GM18498 (cell line): Measurements from ENCODE around the gene BTF3L4.
"Not testable (repeated sequence)": the region's sequence is repeated elsewhere in the genome, so short reads cannot be mapped to it uniquely, and the experiment has no call there.

Source experiments
- ATAC-seq: cut with Tn5 transposase; IDR thresholded peaks from one replicate; pipeline ENCODE4 v1.9.1; 2021; ENCODE audit warnings: mild to moderate bottlenecking, moderate library complexity; ENCODE audit not compliant: unreplicated experiment

Gene BTF3L4

GRCh38 chr1:52055066-52055865 is 829 bp upstream of the BTF3L4 start, which contains the start of gene TXNDC12:
Gene TXNDC12, minus strand, starts transcription at chr1:52055191. Its CDS starts 95 bp downstream, at chr1:52055096.
- peak; percentile 45 for ATAC-seq

DNA sequence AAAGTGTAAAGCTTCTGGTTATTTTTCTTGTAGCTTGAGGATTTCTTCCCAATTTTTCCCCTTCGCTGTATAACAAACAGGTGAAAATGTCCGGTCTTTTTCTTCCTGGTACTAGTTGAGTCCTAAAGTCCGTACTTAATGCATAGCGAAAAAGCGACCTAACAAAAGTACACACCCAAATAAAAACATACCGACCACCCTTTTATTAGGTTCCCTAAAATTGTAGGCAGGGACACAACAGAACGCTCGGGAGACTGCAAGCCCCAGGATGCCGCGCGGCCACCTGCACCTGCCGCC is 281 bp upstream of the BTF3L4 start:
- ATAC-seq: no peak

GRCh38 chr1:52056937-52057231 is 789 bp downstream of the BTF3L4 start:
- no peak for ATAC-seq

- no peak for ATAC-seq
Observed at GRCh38 chr1:52057255-52057654, 1.2 kb downstream of the BTF3L4 start.

DNA sequence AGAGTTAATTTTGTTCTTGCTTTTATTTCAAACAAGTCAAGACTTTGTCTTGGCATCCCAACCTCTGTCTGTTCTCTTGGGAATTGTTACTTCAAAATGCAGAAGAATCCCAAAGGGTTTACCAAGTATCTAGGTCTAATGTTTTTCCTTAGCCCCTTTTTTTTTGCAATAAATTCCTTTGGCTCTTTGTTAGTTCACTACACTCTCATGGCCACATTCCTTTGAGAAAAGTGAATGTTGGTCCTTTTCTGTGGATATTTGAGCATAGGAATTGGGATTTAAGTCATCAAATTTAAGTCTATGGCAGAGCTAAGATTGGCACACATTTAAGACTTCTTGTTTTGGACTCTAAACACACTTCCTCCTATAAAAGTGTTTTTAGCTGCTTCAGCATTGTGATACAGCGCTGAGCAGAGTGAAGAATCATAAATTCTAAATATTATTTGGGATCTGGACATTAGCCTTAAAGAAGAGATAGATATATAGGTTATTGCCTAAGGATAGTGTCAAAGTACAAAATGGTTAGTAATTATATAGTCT is 1.9 kb downstream of the BTF3L4 start:
- ATAC-seq: no peak

GRCh38 chr1:52059321-52059720 is 3.2 kb downstream of the BTF3L4 start:
- no peak for ATAC-seq

- ATAC-seq: no peak
Observed at GRCh38 chr1:52059888-52060287, 3.8 kb downstream of the BTF3L4 start.

GRCh38 chr1:52060822-52061221 is 4.7 kb downstream of the BTF3L4 start:
- ATAC-seq: no peak

DNA sequence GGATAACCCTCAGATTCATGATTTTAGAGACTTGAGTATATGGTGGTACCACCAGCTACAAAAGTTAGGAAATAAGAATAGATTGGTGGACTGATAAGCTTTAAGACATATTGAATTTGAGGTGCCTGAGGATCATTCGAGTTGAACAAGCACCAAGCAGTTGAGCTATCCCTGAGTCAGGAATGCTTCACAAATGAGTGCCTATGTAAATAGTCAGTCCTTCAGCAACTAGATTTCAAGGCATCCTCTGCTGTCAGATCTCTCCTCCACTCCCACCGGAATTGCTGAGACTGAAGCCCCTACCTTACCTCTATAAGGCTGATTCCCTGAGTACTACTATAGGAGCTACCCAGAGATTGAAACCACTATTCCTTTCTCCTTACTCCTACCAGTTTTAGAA is 7.1 kb downstream of the BTF3L4 start:
- no peak for ATAC-seq

DNA sequence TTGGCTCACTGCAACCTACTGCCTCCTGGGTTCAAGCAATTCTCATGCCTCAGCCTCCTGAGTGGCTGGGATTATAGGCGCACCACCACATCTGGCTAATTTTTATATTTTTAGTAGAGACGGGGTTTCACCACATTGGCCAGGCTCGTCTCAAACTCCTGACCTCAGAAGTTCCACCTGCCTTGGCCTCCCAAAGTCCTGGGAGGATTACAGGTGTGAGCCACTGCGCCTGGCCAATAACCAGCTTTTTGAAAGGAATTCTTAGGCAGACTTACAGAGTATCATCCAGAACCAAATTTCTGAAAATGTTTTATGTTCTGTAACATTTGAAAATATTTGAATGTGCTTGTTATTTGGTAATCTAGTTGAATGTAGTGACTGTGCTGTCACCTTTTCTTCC is 14.6 kb downstream of the BTF3L4 start:
- ATAC-seq: no peak

- ATAC-seq: no peak
Observed at GRCh38 chr1:52072291-52072690, 16.2 kb downstream of the BTF3L4 start.

GRCh38 chr1:52077277-52077676 is 21.2 kb downstream of the BTF3L4 start:
- ATAC-seq: not testable (repeated sequence)

GRCh38 chr1:52080014-52080415 is 23.9 kb downstream of the BTF3L4 start:
- no peak for ATAC-seq

- ATAC-seq: not testable (repeated sequence)
Observed at GRCh38 chr1:52087892-52088291, 31.8 kb downstream of the BTF3L4 start.

- not testable (repeated sequence) for ATAC-seq
Observed at GRCh38 chr1:52094300-52094699, 38.2 kb downstream of the BTF3L4 start.

DNA sequence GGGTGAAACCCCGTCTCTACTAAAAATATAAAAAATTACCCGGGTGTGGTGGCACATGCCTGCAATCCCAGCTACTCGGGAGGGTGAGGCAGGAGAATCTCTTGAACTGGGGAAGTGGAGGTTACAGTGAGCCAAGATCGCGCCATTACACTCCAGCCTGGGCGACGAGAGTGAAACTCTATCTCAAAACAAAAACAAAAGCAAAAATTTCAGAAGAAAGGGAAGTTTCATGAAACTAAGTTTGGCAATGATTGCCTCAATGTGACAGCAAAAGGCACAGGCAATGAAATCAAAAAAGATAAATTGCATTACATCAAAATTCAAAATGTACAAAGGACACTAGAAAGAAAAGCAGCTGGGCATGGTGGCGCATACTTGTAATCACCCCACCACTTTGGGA is 40.1 kb downstream of the BTF3L4 start:
- no peak for ATAC-seq

DNA sequence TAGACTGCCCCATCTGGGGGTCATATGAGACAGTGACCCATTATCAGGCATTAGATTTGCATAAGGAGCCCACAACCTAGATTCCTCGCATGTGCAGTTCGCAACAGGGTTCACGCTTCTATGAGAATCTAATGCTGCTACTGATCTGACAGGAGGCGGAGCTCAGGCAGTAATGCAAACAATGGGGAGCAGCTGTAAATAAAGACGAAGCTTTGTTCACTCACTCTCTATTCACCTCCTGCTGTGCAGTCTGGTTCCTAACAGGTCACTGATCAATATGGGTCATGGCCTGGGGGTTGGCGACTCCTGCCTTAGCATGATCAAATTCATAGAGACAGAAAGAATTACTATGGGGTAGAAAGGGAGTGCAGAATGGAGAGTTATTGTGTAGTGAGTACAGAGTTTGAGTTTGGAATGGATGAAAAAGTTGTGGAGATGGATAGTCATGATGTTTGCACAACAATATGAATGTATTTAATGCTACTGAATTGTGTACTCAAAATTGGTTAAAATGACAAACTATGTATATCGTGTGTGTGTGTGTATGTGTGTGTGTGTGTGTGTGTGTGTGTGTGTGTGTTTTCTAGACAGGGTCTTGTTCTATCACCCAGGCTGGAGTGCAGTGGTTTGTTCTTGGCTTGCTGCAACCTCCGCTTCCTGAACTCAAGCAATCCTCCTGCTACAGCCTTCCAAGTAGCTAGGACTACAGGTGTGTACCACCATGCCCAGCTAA is 42.2 kb downstream of the BTF3L4 start:
- no peak for ATAC-seq

DNA sequence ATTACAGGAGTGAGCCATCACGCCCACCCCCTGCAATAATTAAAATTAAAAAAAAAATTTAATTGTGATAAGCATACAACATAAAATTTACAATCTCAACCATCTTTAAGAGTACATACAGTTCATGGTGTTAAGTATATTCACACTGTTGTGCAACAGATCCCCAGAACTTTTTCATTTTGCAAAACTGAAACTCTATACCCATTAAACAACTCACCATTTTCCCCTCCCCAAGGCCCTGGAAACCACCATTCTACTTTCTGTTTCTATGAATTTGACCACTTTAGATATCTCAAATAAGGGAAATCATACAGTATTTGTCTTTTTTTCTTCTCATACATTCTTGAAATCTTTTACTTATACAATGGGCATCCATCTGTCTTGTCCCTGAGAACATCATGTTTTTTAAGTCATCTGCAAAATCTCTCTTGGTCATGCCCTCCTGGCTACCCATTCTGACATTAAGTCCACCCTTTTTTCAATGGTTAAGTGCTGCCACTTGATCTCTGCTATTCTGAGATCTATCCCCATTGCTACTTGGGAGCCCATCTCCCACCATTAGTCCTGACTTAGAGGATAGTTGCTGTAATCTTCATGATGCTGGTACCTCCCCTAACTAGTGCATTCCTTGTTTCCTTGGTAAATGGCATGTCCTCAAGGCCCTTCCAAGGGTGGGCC is 46.4 kb downstream of the BTF3L4 start:
- peak; percentile 66 for ATAC-seq

DNA sequence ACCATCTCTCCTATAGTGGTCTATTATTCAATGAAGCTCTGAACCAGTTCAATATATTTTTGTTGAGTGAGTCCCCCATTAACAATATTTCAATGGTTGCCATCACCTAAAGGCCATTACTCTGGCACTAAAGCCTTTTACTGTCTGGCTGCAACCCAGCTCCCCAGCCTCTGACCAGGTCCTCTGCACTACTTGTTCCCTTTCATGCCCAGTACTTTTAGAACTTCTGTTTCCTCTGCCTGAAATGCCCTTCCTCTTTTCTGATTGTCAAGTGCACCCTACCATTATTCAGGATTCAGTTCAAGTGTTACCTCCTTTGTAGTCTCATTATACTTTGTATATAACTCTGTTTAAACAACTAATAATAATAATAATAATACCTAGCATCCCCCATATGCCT is 55.4 kb downstream of the BTF3L4 start:
- no peak for ATAC-seq

GRCh38 chr1:52112489-52112888 is 56.4 kb downstream of the BTF3L4 start:
- no peak for ATAC-seq

- ATAC-seq: no peak
Observed at GRCh38 chr1:52119301-52120079, 63.4 kb downstream of the BTF3L4 start.
